Transverse colon (tissue), 4 donors: ENCODE data around the gene RNF144A. TPM values are rescaled to one million over a fixed set of nuclear protein-coding genes. Genes with fewer than 3 reads are reported as not detected.

Experiments used
- DNase-seq: peaks from one replicate; pipeline ENCODE4 v3.0.0-alpha.2; 2019
- H3K27ac ChIP-seq, 4 donors: fragments of 200-600 bp; sonication (generic); 2 replicates each; pipeline ENCODE4 v1.5.1; 2016 to 2018; ENCODE audit warnings: inconsistent platforms in 4 of 4
- H3K27me3 ChIP-seq: fragments of 200-600 bp; sonication (generic); 2 replicates; pipeline ENCODE4 v1.5.1; 2017; ENCODE audit warnings: inconsistent platforms
- H3K36me3 ChIP-seq, 4 donors: fragments of 200-600 bp; sonication (generic); 2 replicates each; pipeline ENCODE4 v1.5.1; 2017 to 2019; ENCODE audit warnings: inconsistent platforms in 4 of 4
- H3K4me1 ChIP-seq, 4 donors: fragments of 200-600 bp; sonication (generic); 2 replicates each; pipeline ENCODE4 v1.5.1; 2017 to 2020; ENCODE audit warnings: inconsistent platforms in 4 of 4
- H3K4me3 ChIP-seq, 4 donors: fragments of 200-600 bp; sonication (generic); 1 replicate in 1 of 4; 2 replicates in 3 of 4; pipeline versions ENCODE4 v1.5.1 to v1.6.1; 2017 to 2019; ENCODE audit warnings: inconsistent platforms in 4 of 4
- H3K9me3 ChIP-seq, 2 donors: fragments of 200-600 bp; sonication (generic); 2 replicates each; pipeline ENCODE4 v1.5.1; 2017 to 2019; ENCODE audit warnings: inconsistent platforms in 2 of 2
- CTCF ChIP-seq, 5 experiments: fragments of 200-600 bp in 3 of 5; fragments of 450-650 bp in 2 of 5; sonication (generic) in 3 of 5; IDR thresholded peaks; 1 replicate in 2 of 5; 2 replicates in 3 of 5; pipeline ENCODE4 v1.5.1; 2016 to 2017; ENCODE audit warnings: antibody characterized with exemption in 5 of 5, inconsistent platforms in 3 of 5, mild to moderate bottlenecking in 2 of 5, moderate library complexity in 1 of 5
- EP300 ChIP-seq: sonication (generic); formaldehyde crosslinking; IDR thresholded peaks from one replicate; pipeline ENCODE4 v1.6.1; 2017; ENCODE audit warnings: antibody characterized with exemption, low read depth
- POLR2A ChIP-seq: fragments of 450-650 bp; IDR thresholded peaks from one replicate; pipeline ENCODE4 v1.6.1; 2016; ENCODE audit warnings: antibody characterized with exemption, mild to moderate bottlenecking, moderate library complexity
- POLR2AphosphoS5 ChIP-seq, 3 donors: sonication (generic); formaldehyde crosslinking; IDR thresholded peaks; one replicate each; pipeline ENCODE4 v1.6.1; 2016; ENCODE audit warnings: antibody characterized with exemption in 3 of 3
- WGBS, 2 donors: methylation state at CpG; one replicate each; pipeline ENCODE4 v1.1.5; 2018; ENCODE audit warnings: low coverage in 1 of 2; 5-methylcytosine and 5-hydroxymethylcytosine counted together
- in situ Hi-C, 4 donors: fragments of 200-750 bp; cut with MboI; loops; one replicate each; pipeline versions ENCODE4 v1.15.0 to v1.15.1; 2017; ENCODE audit warnings: low sequenced_read_pairs in 3 of 4, low pct_ligation_motif_present in 1 of 4, low pct_unique_long_range_greater_than_20kb in 1 of 4
- intact Hi-C: fragments of 100-400 bp; cut with DNase I; formaldehyde crosslinking; loops from one replicate; pipeline ENCODE4 v1.15.1; 2023; ENCODE audit warnings: low total_unique reads
- total RNA-seq, 4 donors: library from RNA; depleted of rRNA; stranded (reverse); fragments of >200 nt; gene quantifications; one replicate each; pipeline ENCODE4 v1.1.0, GENCODE V29; 2016

The RNF144A gene
- total RNA-seq, 4 donors from 2014 or later = 24.0 to 145 (median 83.0) TPM

- no peak overlapping the region for H3K27ac ChIP-seq
- intact Hi-C loops (no loop called here), in situ Hi-C loops (no loop called here)
- H3K4me3 ChIP-seq = no peak overlapping the region
- H3K36me3 ChIP-seq = no peaks in the 10 kb centered on the region
- H3K27me3 ChIP-seq = no peaks in the 10 kb centered on the region
- TF ChIP-seq CTCF (IDR thresholded peaks at IDR 0.05) (no peak), POLR2A (no peak), EP300 (no peak), POLR2AphosphoS5 (IDR thresholded peaks at IDR 0.05) (no peak)
- peaks cover 0 to 10% (median 4%) of the 10 kb centered on the region in 4 donors for H3K4me1 ChIP-seq
- peaks cover 0 to 3% of the 10 kb centered on the region in 2 donors for H3K9me3 ChIP-seq
- WGBS, 2 donors = 88 to 94% methylated on average over 4 to 26 of the region's 26 CpGs
- DNase-seq = no peak
Observed at GRCh38 chr2:7089898-7090510, 172.8 kb downstream of the RNF144A start.

GRCh38 chr2:7093376-7093775 lies 176.2 kb downstream of the RNF144A start:
- no peak for TF ChIP-seq EP300
- no peak for TF ChIP-seq CTCF (IDR thresholded peaks at IDR 0.05)
- TF ChIP-seq POLR2A = no peak
- TF ChIP-seq POLR2AphosphoS5 (IDR thresholded peaks at IDR 0.05) = no peak
- intact Hi-C loops (no loop called here), in situ Hi-C loops (no loop called here)
- 81 to 92% methylated on average over 2 to 3 of the region's 3 CpGs for WGBS, 2 donors
- H3K9me3 ChIP-seq = no peaks in the 10 kb centered on the region
- H3K27ac ChIP-seq = no peak overlapping the region
- no peaks in the 10 kb centered on the region for H3K27me3 ChIP-seq
- DNase-seq = no peak
- peaks cover 0 to 15% (median 7%) of the 10 kb centered on the region in 4 donors for H3K4me1 ChIP-seq
- no peaks in the 10 kb centered on the region for H3K36me3 ChIP-seq
- H3K4me3 ChIP-seq = no peak overlapping the region

Other genes with a start within 250 kb of the RNF144A start
- gene CMPK2, start 51.5 kb upstream of the RNF144A start, total RNA-seq = 10 to 100 TPM in 2 of 4 donors, 1 to 10 TPM in 2; 4.9 to 22.9 (median 11.8) TPM
- gene RSAD2, start 39.6 kb upstream of the RNF144A start, total RNA-seq = 1 to 10 TPM in 3 of 4 donors, not detected in 1; 4.2 to 7.1 (median 5.4) TPM